ENCODE results near the gene FBXL7.

Gene FBXL7

GRCh38 chr5:15715967-15716366 is 216.0 kb downstream of the FBXL7 start:
- no peak for DNase-seq (ENCODE audit: low read depth in 2 of 2)

GRCh38 chr5:15717001-15717400 is 217.0 kb downstream of the FBXL7 start:
- no peak for DNase-seq (ENCODE audit: low read depth in 2 of 2)

DNA sequence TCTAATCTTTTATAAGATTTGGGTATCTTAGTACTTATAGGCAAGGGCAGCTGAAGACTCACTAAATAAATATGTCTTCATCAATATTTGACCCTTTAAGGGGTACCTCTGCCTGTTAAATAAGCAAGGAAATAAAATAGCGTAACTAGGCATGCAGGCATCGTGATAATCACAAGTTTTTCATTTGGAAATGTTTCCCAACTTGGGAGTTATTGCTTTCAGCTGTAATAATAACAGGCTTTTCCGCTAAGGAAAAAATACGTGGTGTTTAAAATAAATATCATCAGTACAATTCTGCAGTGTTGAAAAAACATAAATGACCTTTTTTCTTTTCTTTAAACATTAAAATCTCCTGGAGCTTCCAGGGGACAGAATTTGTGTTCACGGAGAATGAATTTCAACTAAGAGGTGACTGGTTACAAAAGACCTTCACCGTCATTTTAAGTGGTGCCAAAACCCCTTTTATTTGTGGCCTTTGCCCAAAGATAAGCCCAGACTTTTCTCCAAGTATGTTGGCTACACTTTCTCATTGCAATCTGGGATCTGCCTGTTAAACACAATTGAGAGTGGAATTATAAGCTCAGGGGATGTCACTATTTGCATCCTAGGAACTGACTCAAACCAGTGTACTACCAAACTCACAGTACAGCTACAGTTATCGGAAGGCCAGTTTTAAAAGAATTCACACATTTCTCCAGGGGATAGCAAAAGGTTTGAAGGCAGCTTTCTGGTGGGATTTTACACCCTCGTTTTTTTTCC is 218.6 kb downstream of the FBXL7 start:
- DNase-seq (ENCODE audit: low read depth in 2 of 2), result no peak

DNA sequence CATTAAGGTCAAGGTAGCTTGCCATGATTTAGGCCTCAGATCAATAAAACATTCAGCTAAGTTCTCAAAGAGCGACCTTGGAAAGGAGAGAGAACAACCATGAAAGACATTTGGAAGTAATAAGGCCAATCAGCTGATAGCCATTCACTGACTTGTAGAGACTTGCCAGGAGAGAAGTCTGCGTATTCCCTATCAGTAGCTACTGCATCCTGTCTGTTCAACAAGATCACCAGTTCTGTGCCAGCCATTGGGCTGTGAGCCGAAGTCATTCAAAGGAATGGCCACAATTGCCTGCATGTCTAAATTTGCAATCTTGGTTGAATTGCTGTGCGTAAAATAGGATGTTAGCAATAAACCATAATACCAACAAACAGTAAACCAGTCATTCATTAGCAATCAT is 219.8 kb downstream of the FBXL7 start:
- no peak for DNase-seq (ENCODE audit: low read depth in 2 of 2)

GRCh38 chr5:15720515-15720914 is 220.5 kb downstream of the FBXL7 start:
- DNase-seq (ENCODE audit: low read depth in 2 of 2), result no peak

DNA sequence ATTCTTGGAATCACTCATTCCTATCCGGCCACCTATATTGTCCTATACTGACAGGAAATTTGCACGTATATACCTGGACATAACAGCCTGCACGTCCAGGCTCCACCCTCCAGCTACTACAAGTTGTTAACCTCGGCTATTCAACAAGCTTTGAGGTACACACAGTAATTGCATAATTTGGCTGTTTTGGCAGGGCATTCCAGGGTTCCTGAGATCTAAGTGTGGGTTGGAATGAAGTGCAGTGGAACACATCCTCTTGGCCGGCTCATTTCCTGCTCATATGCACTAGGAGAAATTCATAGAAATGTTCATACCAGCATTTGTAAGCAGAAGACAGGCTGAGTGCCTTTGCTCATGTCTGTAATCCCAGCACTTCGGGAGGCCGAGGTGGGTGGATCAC is 222.3 kb downstream of the FBXL7 start:
- no peak for DNase-seq (ENCODE audit: low read depth in 2 of 2)

GRCh38 chr5:15727375-15727774 is 227.4 kb downstream of the FBXL7 start:
- no peak for DNase-seq (ENCODE audit: low read depth in 2 of 2)

DNA sequence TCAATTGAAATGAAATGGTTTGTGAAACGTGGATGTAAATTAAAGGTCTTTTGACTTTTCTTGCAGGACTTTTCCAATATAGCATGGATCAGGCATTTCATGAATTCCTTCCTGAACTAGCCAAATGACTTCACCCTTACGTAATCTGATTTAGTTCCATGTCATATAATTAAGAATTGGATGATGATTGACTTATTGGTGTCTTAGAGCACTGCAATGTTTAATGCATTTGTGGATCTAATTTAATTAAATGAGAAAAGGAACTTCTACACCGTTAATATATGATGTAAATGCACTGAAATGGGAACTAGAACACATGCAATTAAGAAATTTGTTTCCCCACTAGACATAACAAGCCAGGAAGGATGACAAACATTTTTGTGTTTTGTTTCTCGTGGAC is 228.8 kb downstream of the FBXL7 start:
- no peak for DNase-seq (ENCODE audit: low read depth in 2 of 2)

DNA sequence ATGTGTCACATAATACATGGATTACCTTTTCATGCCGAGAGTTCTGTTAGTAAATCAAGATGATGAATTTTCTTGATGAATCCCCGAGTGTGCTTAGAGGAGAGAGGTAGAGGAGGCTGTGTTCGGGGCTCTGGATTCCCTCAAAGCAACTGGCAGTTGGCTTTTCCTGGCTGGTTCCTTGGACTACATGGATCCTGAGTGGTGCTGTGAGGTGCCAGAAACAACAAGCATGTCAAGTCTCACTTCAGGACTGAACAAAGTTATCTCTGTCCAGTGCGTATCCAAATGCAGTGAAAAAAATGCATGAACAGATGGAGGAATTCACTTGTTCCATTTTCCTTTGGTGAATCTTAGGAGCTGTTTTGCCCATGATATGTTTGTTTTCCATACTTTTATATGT is 231.7 kb downstream of the FBXL7 start:
- DNase-seq (ENCODE audit: low read depth in 2 of 2), result no peak

GRCh38 chr5:15734058-15734457 is 234.1 kb downstream of the FBXL7 start:
- DNase-seq (ENCODE audit: low read depth in 2 of 2), result no peak

GRCh38 chr5:15737036-15737821 is 237.2 kb downstream of the FBXL7 start:
- DNase-seq (ENCODE audit: low read depth in 2 of 2), result no peak

GRCh38 chr5:15737871-15738664 is 238.1 kb downstream of the FBXL7 start:
- DNase-seq (ENCODE audit: low read depth in 2 of 2), result no peak

- no peak for DNase-seq (ENCODE audit: low read depth in 2 of 2)
These were observed 240.4 kb downstream of the FBXL7 start for GRCh38 chr5:15740383-15740782.

- DNase-seq (ENCODE audit: low read depth in 2 of 2), result no peak
These were observed 241.6 kb downstream of the FBXL7 start for GRCh38 chr5:15741591-15741990.

- DNase-seq (ENCODE audit: low read depth in 2 of 2), result no peak
These were observed 246.9 kb downstream of the FBXL7 start for GRCh38 chr5:15746833-15747232.

DNA sequence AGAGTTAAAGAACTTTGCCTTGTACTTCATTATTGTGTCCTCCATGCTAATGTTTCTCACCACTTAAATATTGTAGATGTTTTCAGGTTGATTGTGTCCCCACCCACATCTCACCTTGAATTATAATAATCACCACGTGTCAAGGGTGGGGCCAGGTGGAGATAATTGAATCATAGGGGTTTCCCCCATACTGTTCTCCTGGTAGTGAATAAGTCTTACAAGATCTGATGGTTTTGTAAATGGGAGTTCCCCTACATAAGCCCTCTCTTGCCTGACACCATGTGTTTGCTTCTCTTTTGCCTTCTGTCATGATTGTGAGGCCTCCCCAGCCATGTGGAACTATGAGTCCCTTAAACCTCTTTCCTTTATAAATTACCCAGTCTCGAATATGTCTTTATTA is 248.3 kb downstream of the FBXL7 start:
- DNase-seq (ENCODE audit: low read depth in 2 of 2), result no peak

- DNase-seq (ENCODE audit: low read depth in 2 of 2), result no peak
These were observed 252.8 kb downstream of the FBXL7 start for GRCh38 chr5:15752663-15753285.

DNA sequence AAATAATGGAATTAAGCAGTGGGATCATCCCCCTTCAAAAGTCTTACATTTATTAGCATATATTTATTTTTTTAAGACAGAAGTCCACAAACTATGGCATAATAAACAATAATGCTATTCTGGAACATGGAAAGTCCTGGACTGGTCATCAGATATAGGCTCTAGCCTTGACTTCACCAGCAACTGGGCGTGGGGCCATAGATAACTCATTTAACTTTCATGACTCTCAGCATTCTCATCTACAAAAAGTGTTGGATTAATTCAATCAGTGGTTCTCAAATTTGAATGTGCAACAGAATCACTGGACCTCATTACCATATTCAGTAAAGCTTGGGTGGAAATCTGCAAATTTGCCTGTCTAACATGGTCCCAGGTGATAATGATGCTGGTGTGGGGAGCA is 253.8 kb downstream of the FBXL7 start:
- no peak for DNase-seq (ENCODE audit: low read depth in 2 of 2)

GRCh38 chr5:15757103-15757502 is 257.1 kb downstream of the FBXL7 start:
- no peak for DNase-seq (ENCODE audit: low read depth in 2 of 2)

DNA sequence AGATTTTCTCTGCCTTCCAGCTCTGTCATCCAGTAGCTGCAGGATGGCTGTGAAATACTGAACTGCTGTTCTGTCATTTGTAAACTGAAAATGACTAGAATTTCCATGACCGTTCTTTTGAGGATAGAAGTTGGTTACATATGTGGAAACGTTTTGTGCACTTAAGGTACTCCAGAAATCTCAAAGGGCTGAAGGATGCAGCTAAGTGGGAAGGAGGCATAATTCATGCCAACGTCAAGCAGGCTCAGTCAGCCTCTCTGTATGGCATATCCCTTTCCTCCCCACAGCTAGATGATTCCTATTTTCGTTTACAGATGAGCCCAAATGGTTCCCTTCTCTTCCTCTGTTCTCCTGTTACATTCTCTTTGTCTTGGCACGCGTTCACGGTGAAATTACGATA is 257.6 kb downstream of the FBXL7 start:
- no peak for DNase-seq (ENCODE audit: low read depth in 2 of 2)

GRCh38 chr5:15762668-15763067 is 262.7 kb downstream of the FBXL7 start:
- no peak for DNase-seq (ENCODE audit: low read depth in 2 of 2)

- no peak for DNase-seq (ENCODE audit: low read depth in 2 of 2)
These were observed 263.8 kb downstream of the FBXL7 start for GRCh38 chr5:15763754-15764153.

Measured in stimulated activated CD8-positive, alpha-beta memory T cell treated with anti-CD3 and anti-CD28 coated beads, Interleukin-15, amount 100 ng/mL, for 48 hours (primary cell).